Esophagus (tissue), 2 donors: ENCODE results near the gene DEDD2. TPM values are rescaled to one million over a fixed set of nuclear protein-coding genes. Genes with fewer than 3 reads are reported as not detected.

ENCODE experiments used
- H3K27ac ChIP-seq, 2 donors: one replicate each; pipeline ENCODE4 v1.5.1; 2013; ENCODE audit warnings: low read depth in 2 of 2, mild to moderate bottlenecking in 2 of 2, inconsistent platforms in 1 of 2, low read length in 1 of 2, moderate library complexity in 1 of 2
- H3K27me3 ChIP-seq, 2 donors: one replicate each; pipeline ENCODE4 v1.6.1; 2013; ENCODE audit warnings: low read length in 2 of 2, control low read depth in 1 of 2, mild to moderate bottlenecking in 1 of 2; ENCODE audit not compliant: insufficient read depth in 2 of 2, control insufficient read depth in 1 of 2
- H3K36me3 ChIP-seq, 2 donors: one replicate each; pipeline ENCODE4 v1.6.1; 2013; ENCODE audit warnings: low read length in 1 of 2; ENCODE audit not compliant: control insufficient read depth in 2 of 2, insufficient read depth in 2 of 2
- H3K4me1 ChIP-seq, 2 donors: one replicate each; pipeline ENCODE4 v1.6.1; 2013; ENCODE audit warnings: low read length in 1 of 2; ENCODE audit not compliant: control insufficient read depth in 2 of 2, insufficient read depth in 2 of 2
- H3K4me3 ChIP-seq, 2 donors: one replicate each; pipeline ENCODE4 v1.5.1; 2013; ENCODE audit warnings: low read length in 2 of 2, mild to moderate bottlenecking in 2 of 2, low read depth in 1 of 2, moderate library complexity in 1 of 2
- H3K9me3 ChIP-seq, 2 donors: one replicate each; pipeline ENCODE4 v1.6.1; 2013; ENCODE audit warnings: mild to moderate bottlenecking in 2 of 2, low read depth in 1 of 2, low read length in 1 of 2, moderate library complexity in 1 of 2; ENCODE audit not compliant: control insufficient read depth in 2 of 2, insufficient read depth in 1 of 2
- WGBS, 2 donors: extraction: QIAGEN DNeasy Blood & Tissue Kit; methylation state at CpG; one replicate each; pipeline ENCODE4 v1.1.7; 2013; 5-methylcytosine and 5-hydroxymethylcytosine counted together
- polyA plus RNA-seq, 2 donors: library from polyadenylated mRNA; stranded (reverse); fragments of 200-250 nt; gene quantifications; one replicate each; pipeline ENCODE4 v1.2.3, GENCODE V29; 2013
- donor health status: healthy with polysubstance abuse.
- donor health status: Bipolar disorder and iron deficiency.

Gene DEDD2
- polyA plus RNA-seq, 2 donors, result 20.7 to 21.9 TPM

GRCh38 chr19:42169486-42170413 lies 47.7 kb downstream of the DEDD2 start:
- 72 to 78% methylated on average over 19 of the region's 19 CpGs for WGBS, 2 donors

GRCh38 chr19:42168206-42168605 lies 49.3 kb downstream of the DEDD2 start:
- WGBS, 2 donors, result 66 to 73% methylated on average over 3 of the region's 3 CpGs
- H3K36me3 ChIP-seq, result no peaks in the 10 kb centered on the region
- no peaks in the 10 kb centered on the region for H3K9me3 ChIP-seq

More at GRCh38 chr19:42169486-42170413, 47.7 kb downstream of the DEDD2 start:
- H3K4me1 ChIP-seq, result no peaks in the 10 kb centered on the region
- no peaks in the 10 kb centered on the region for H3K9me3 ChIP-seq
- H3K27ac ChIP-seq, result no peak overlapping the region
- H3K4me3 ChIP-seq, result no peak overlapping the region
- H3K27me3 ChIP-seq, result peaks cover 0 to 3% of the 10 kb centered on the region in 2 donors
- no peaks in the 10 kb centered on the region for H3K36me3 ChIP-seq

GRCh38 chr19:42166316-42166715 lies 51.2 kb downstream of the DEDD2 start:
- H3K27me3 ChIP-seq, result no peaks in the 10 kb centered on the region
- no peaks in the 10 kb centered on the region for H3K9me3 ChIP-seq
- H3K36me3 ChIP-seq, result no peaks in the 10 kb centered on the region
- whole genome bisulfite sequencing, 2 donors, result 39 to 50% methylated on average over 7 of the region's 7 CpGs
- H3K27ac ChIP-seq, result no peak overlapping the region
- H3K4me1 ChIP-seq, result no peaks in the 10 kb centered on the region
- no peak overlapping the region for H3K4me3 ChIP-seq

More at GRCh38 chr19:42168206-42168605, 49.3 kb downstream of the DEDD2 start:
- no peaks in the 10 kb centered on the region for H3K4me1 ChIP-seq
- no peak overlapping the region for H3K27ac ChIP-seq
- H3K27me3 ChIP-seq, result peaks cover 0 to 3% of the 10 kb centered on the region in 2 donors
- no peak overlapping the region for H3K4me3 ChIP-seq

- Histone ChIP-seq H3K9me3 (no peaks in the 10 kb centered on the region), H3K4me3 (no peak overlapping the region), H3K4me1 (peaks cover 0 to under 1% of the 10 kb centered on the region in 2 donors), H3K27me3 (no peaks in the 10 kb centered on the region), H3K36me3 (no peaks in the 10 kb centered on the region), H3K27ac (no peak overlapping the region)
- 49 to 51% methylated on average over 2 of the region's 2 CpGs for WGBS, 2 donors
These were observed 52.3 kb downstream of the DEDD2 start for GRCh38 chr19:42165146-42165545.

GRCh38 chr19:42161616-42162263 lies 55.7 kb downstream of the DEDD2 start:
- H3K27ac ChIP-seq, result no peak overlapping the region
- H3K4me3 ChIP-seq, result no peak overlapping the region
- H3K9me3 ChIP-seq, result no peaks in the 10 kb centered on the region
- peaks cover 0 to 3% of the 10 kb centered on the region in 2 donors for H3K4me1 ChIP-seq
- 71 to 88% methylated on average over 21 of the region's 21 CpGs for WGBS, 2 donors
- H3K27me3 ChIP-seq, result no peaks in the 10 kb centered on the region
- H3K36me3 ChIP-seq, result no peaks in the 10 kb centered on the region

- Histone ChIP-seq H3K36me3 (no peaks in the 10 kb centered on the region), H3K27ac (no peak overlapping the region), H3K4me3 (no peak overlapping the region), H3K9me3 (no peaks in the 10 kb centered on the region), H3K27me3 (peaks cover 0 to 2% of the 10 kb centered on the region in 2 donors), H3K4me1 (peaks cover 0 to 3% of the 10 kb centered on the region in 2 donors)
- WGBS, 2 donors, result 79 to 86% methylated on average over 7 of the region's 7 CpGs
These were observed 57.5 kb downstream of the DEDD2 start for GRCh38 chr19:42159942-42160341.

GRCh38 chr19:42158926-42159325 lies 58.6 kb downstream of the DEDD2 start:
- Histone ChIP-seq H3K27ac (no peak overlapping the region), H3K4me1 (peaks cover 0 to 3% of the 10 kb centered on the region in 2 donors), H3K9me3 (no peaks in the 10 kb centered on the region), H3K36me3 (no peaks in the 10 kb centered on the region), H3K4me3 (no peak overlapping the region), H3K27me3 (peaks cover 0 to 2% of the 10 kb centered on the region in 2 donors)
- 47 to 53% methylated on average over 2 of the region's 2 CpGs for WGBS, 2 donors

GRCh38 chr19:42156571-42156970 lies 60.9 kb downstream of the DEDD2 start:
- 88 to 94% methylated on average over 8 of the region's 8 CpGs for WGBS, 2 donors
- H3K36me3 ChIP-seq, result no peaks in the 10 kb centered on the region
- H3K27me3 ChIP-seq, result peaks cover 0 to 5% of the 10 kb centered on the region in 2 donors
- H3K27ac ChIP-seq, result no peak overlapping the region
- H3K4me1 ChIP-seq, result peaks cover 0 to 3% of the 10 kb centered on the region in 2 donors
- no peak overlapping the region for H3K4me3 ChIP-seq
- peaks cover 0 to 1% of the 10 kb centered on the region in 2 donors for H3K9me3 ChIP-seq

- 52 to 79% methylated on average over 8 to 10 of the region's 10 CpGs for WGBS, 2 donors
- Histone ChIP-seq H3K9me3 (peaks cover 0 to 1% of the 10 kb centered on the region in 2 donors), H3K27ac (no peak overlapping the region), H3K4me3 (no peak overlapping the region), H3K4me1 (peaks cover 0 to 3% of the 10 kb centered on the region in 2 donors), H3K36me3 (no peaks in the 10 kb centered on the region), H3K27me3 (peaks cover 0 to 5% of the 10 kb centered on the region in 2 donors)
These were observed 61.7 kb downstream of the DEDD2 start for GRCh38 chr19:42155796-42156195.
